ENCODE data around the gene SULF2. TPM values are rescaled to one million over a fixed set of nuclear protein-coding genes. Genes with fewer than 3 reads are reported as not detected.
"Not testable (repeated sequence)": the region's sequence is repeated elsewhere in the genome, so short reads cannot be mapped to it uniquely, and the experiment has no call there.

Gene SULF2
- total RNA-seq, 2 experiments from 2014 or later, result 0.96 to 1.3 TPM

- Mint-ChIP-seq H3K27me3 (ENCODE audit: low read depth) (peaks cover 22% of the 10 kb centered on the region), H3K36me3 (ENCODE audit: low read depth) (no peaks in the 10 kb centered on the region), H3K4me3 (no peak overlapping the region), H3K4me1 (ENCODE audit: low read depth) (no peaks in the 10 kb centered on the region), H3K27ac (no peak overlapping the region), H3K9me3 (peaks cover 5% of the 10 kb centered on the region)
- intact Hi-C loops (cut with micrococcal nuclease), result no loop called here
- DNase-seq, result no peak
- CTCF ChIA-PET, result no interaction called here
Observed at GRCh38 chr20:47815866-47816265, 30.6 kb upstream of the SULF2 start.

- Mint-ChIP-seq H3K27me3 (ENCODE audit: low read depth) (peaks cover 22% of the 10 kb centered on the region), H3K4me1 (ENCODE audit: low read depth) (no peaks in the 10 kb centered on the region), H3K27ac (no peak overlapping the region), H3K4me3 (no peak overlapping the region), H3K9me3 (peaks cover 5% of the 10 kb centered on the region), H3K36me3 (ENCODE audit: low read depth) (no peaks in the 10 kb centered on the region)
- CTCF ChIA-PET, result no interaction called here
- intact Hi-C loops (cut with micrococcal nuclease), result no loop called here
- no peak for DNase-seq
Observed at GRCh38 chr20:47815416-47815806, 30.1 kb upstream of the SULF2 start.

- Mint-ChIP-seq H3K27ac (no peak overlapping the region), H3K27me3 (ENCODE audit: low read depth) (peaks cover 25% of the 10 kb centered on the region), H3K9me3 (peaks cover 5% of the 10 kb centered on the region), H3K4me3 (no peak overlapping the region), H3K4me1 (ENCODE audit: low read depth) (no peaks in the 10 kb centered on the region), H3K36me3 (ENCODE audit: low read depth) (no peaks in the 10 kb centered on the region)
- intact Hi-C loops (cut with micrococcal nuclease), result no loop called here
- DNase-seq, result no peak
- CTCF ChIA-PET, result interaction anchor here (1.4 kb wide), 1 partner anchor 806 kb away, joined by 3 read pairs; no protein-coding TSS in a partner anchor
Observed at GRCh38 chr20:47814632-47815415, 29.5 kb upstream of the SULF2 start.

DNA sequence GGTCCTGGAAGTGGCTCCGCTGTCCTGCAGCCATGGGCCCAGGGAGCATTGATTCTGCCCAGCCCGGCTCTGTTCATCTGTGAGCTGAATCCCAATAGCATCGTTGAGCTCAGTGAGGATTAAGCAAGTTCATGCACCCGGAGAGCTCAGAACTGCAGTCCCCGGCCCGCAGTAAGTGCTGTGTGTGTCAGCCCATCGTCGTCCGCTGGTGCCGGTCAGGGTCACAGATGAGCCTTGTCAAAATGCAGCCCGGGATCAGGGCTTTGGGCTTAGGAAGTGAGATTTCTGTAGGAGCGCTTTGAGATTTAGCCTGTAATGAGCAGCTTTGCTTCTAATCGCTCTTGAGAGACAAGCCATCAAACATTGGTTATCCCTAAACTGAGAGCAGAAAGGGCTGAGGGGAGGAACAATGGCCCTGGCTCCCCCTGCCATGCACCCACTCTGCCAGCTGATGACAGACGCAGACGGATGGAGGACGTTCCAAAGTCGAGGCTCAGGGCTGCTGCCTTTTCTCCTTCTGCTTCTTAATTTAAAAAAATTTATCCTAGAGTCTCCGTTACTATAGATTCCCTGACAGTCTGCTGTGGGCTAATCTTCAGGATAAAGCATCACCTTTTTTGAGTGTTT is 25.6 kb upstream of the SULF2 start:
- Mint-ChIP-seq H3K4me1 (ENCODE audit: low read depth) (no peaks in the 10 kb centered on the region), H3K27me3 (ENCODE audit: low read depth) (peaks cover 25% of the 10 kb centered on the region), H3K27ac (no peak overlapping the region), H3K36me3 (ENCODE audit: low read depth) (no peaks in the 10 kb centered on the region), H3K9me3 (peaks cover 5% of the 10 kb centered on the region), H3K4me3 (no peak overlapping the region)
- no peak for DNase-seq
- intact Hi-C loops (cut with micrococcal nuclease), result no loop called here
- CTCF ChIA-PET, result no interaction called here

GRCh38 chr20:47810116-47810677 is 24.9 kb upstream of the SULF2 start:
- CTCF ChIA-PET, result no interaction called here
- no peak overlapping the region for H3K27ac Mint-ChIP-seq
- no peaks in the 10 kb centered on the region for H3K36me3 Mint-ChIP-seq (ENCODE audit: low read depth)
- H3K27me3 Mint-ChIP-seq (ENCODE audit: low read depth), result peaks cover 25% of the 10 kb centered on the region
- intact Hi-C loops (cut with micrococcal nuclease), result no loop called here
- H3K4me1 Mint-ChIP-seq (ENCODE audit: low read depth), result no peaks in the 10 kb centered on the region
- H3K4me3 Mint-ChIP-seq, result no peak overlapping the region
- no peak for DNase-seq
- H3K9me3 Mint-ChIP-seq, result peaks cover 5% of the 10 kb centered on the region

GRCh38 chr20:47809161-47809960 is 24.1 kb upstream of the SULF2 start:
- H3K36me3 Mint-ChIP-seq (ENCODE audit: low read depth), result no peaks in the 10 kb centered on the region
- H3K4me1 Mint-ChIP-seq (ENCODE audit: low read depth), result no peaks in the 10 kb centered on the region
- no peak overlapping the region for H3K4me3 Mint-ChIP-seq
- CTCF ChIA-PET, result no interaction called here
- no peak overlapping the region for H3K27ac Mint-ChIP-seq
- peaks cover 18% of the 10 kb centered on the region for H3K27me3 Mint-ChIP-seq (ENCODE audit: low read depth)
- peaks cover 5% of the 10 kb centered on the region for H3K9me3 Mint-ChIP-seq
- intact Hi-C loops (cut with micrococcal nuclease), result no loop called here
- DNase-seq, result no peak

- Mint-ChIP-seq H3K4me3 (no peak overlapping the region), H3K4me1 (ENCODE audit: low read depth) (no peaks in the 10 kb centered on the region), H3K27me3 (ENCODE audit: low read depth) (peaks cover 5% of the 10 kb centered on the region), H3K27ac (no peak overlapping the region), H3K36me3 (ENCODE audit: low read depth) (no peaks in the 10 kb centered on the region), H3K9me3 (no peaks in the 10 kb centered on the region)
- CTCF ChIA-PET, result no interaction called here
- intact Hi-C loops (cut with micrococcal nuclease), result no loop called here
- no peak for DNase-seq
Observed at GRCh38 chr20:47805951-47806350, 20.7 kb upstream of the SULF2 start.

DNA sequence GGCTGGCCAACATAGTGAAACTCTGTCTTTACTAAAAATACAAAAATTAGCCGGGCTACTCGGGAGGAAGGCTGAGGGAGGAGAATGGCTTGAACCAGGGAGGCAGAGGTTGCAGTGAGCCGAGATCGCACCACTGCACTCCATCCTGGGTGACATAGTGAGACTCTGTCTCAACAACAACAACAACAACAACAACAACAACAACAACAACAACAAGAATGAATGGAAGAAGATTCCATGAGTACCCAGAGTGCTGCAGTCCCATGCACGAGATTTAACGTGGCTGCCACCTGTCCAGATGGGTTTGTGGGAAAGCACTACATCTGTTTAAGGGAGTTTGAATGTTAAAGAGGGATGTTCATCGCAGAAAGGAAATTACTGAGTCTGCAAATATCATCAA is 19.7 kb upstream of the SULF2 start:
- H3K4me1 Mint-ChIP-seq (ENCODE audit: low read depth); H3K36me3 Mint-ChIP-seq (ENCODE audit: low read depth); CTCF ChIA-PET; DNase-seq; H3K27ac Mint-ChIP-seq; H3K27me3 Mint-ChIP-seq (ENCODE audit: low read depth); H3K9me3 Mint-ChIP-seq; intact Hi-C loops (cut with micrococcal nuclease); H3K4me3 Mint-ChIP-seq: not testable (repeated sequence)

GRCh38 chr20:47804224-47804825 is 19.0 kb upstream of the SULF2 start:
- H3K27me3 Mint-ChIP-seq (ENCODE audit: low read depth); H3K36me3 Mint-ChIP-seq (ENCODE audit: low read depth); DNase-seq; CTCF ChIA-PET; intact Hi-C loops (cut with micrococcal nuclease); H3K4me3 Mint-ChIP-seq; H3K27ac Mint-ChIP-seq; H3K4me1 Mint-ChIP-seq (ENCODE audit: low read depth); H3K9me3 Mint-ChIP-seq: not testable (repeated sequence)

DNA sequence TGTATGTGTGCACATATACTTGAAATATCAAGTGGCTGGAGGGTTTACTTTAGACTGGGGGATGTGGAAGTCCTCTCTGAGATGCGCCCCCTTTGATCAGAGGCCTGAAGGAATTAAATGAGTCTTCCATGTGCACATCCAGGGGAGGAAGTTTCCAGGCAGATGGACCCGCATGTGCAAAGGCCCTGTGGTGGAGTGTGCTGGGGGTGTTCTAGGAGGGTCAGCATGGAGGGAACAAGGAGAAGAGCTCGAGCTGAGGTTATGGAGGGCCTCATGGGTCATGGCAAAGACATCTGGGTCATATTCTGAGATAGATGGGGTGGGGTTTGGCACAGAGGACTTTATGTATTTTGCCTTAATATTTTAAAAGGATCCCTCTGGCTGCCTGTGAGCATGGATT is 17.7 kb upstream of the SULF2 start:
- no peaks in the 10 kb centered on the region for H3K4me1 Mint-ChIP-seq (ENCODE audit: low read depth)
- no peak overlapping the region for H3K27ac Mint-ChIP-seq
- H3K9me3 Mint-ChIP-seq, result no peaks in the 10 kb centered on the region
- CTCF ChIA-PET, result no interaction called here
- H3K4me3 Mint-ChIP-seq, result no peak overlapping the region
- intact Hi-C loops (cut with micrococcal nuclease), result no loop called here
- no peak for DNase-seq
- no peaks in the 10 kb centered on the region for H3K36me3 Mint-ChIP-seq (ENCODE audit: low read depth)
- peaks cover 3% of the 10 kb centered on the region for H3K27me3 Mint-ChIP-seq (ENCODE audit: low read depth)

- intact Hi-C loops (cut with micrococcal nuclease), result no loop called here
- no peak for DNase-seq
- Mint-ChIP-seq H3K4me1 (ENCODE audit: low read depth) (no peaks in the 10 kb centered on the region), H3K27ac (no peak overlapping the region), H3K36me3 (ENCODE audit: low read depth) (no peaks in the 10 kb centered on the region), H3K27me3 (ENCODE audit: low read depth) (peaks cover 3% of the 10 kb centered on the region), H3K9me3 (no peaks in the 10 kb centered on the region), H3K4me3 (no peak overlapping the region)
- CTCF ChIA-PET, result interaction anchor here (1.0 kb wide), 1 partner anchor 16 kb away, joined by 3 read pairs; no protein-coding TSS in a partner anchor
Observed at GRCh38 chr20:47802226-47802920, 17.1 kb upstream of the SULF2 start.

DNA sequence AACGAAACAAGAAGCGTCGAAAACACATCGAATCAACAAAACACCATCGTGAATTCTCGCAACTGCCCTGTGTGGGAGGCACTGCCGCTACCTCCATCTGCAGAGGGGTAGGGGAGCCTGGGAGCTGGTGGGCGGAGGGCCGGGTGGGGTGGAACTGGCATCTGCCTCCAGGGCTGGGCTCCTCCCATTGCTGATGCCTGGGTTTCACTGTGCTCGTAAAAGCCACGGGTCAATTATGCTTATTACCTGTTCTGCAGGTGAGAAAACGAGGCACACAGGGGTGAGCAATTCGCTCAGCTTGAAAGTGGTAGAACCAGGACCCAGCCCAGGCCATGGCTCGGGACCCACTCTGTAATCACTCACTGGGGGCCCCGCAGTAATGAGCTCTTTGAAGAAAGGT is 16.5 kb upstream of the SULF2 start:
- Mint-ChIP-seq H3K4me3 (no peak overlapping the region), H3K27ac (no peak overlapping the region), H3K36me3 (ENCODE audit: low read depth) (no peaks in the 10 kb centered on the region), H3K27me3 (ENCODE audit: low read depth) (peaks cover 3% of the 10 kb centered on the region), H3K9me3 (no peaks in the 10 kb centered on the region), H3K4me1 (ENCODE audit: low read depth) (no peaks in the 10 kb centered on the region)
- DNase-seq, result no peak
- intact Hi-C loops (cut with micrococcal nuclease), result no loop called here
- CTCF ChIA-PET, result interaction anchor here (1.0 kb wide), 1 partner anchor 15 kb away, joined by 3 read pairs; no protein-coding TSS in a partner anchor

All from activated naive CD4-positive, alpha-beta T cell treated with anti-CD3 and anti-CD28 coated beads for 36 hours (primary cell).